ENCODE data around the gene RABGAP1L. TPM values are rescaled to one million over a fixed set of nuclear protein-coding genes. Genes with fewer than 3 reads are reported as not detected.
A peak's percentile ranks its signal among the peaks of the same experiment; 100 is the strongest.
"Not testable (repeated sequence)": the region's sequence is repeated elsewhere in the genome, so short reads cannot be mapped to it uniquely, and the experiment has no call there.

Gene RABGAP1L
- total RNA-seq, 1 experiment from 2014 or later = 20.2 TPM

DNA sequence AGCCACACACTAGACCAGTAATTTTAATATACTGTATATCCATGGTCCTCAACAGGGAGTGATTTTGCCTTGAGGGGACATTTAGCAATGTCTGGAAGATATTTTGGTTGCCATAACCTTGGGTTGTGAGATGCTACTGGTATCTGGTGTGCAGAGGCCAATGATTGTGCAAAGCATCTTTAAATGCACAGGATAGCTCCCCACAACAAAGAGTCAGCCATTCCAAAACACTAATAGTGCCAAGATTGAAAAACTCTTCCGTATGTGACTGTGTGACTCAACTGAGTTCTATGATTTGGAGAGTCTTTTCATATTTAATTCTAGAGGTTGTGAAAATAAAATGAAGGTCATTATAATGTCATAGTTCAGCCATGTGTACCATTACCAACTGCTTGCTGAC is 699.0 kb downstream of the RABGAP1L start:
- DNase-seq (ENCODE audit: low spot score) = no peak

GRCh38 chr1:174870319-174870718 is 711.0 kb downstream of the RABGAP1L start:
- DNase-seq (ENCODE audit: low spot score) = no peak

GRCh38 chr1:174871886-174872285 is 712.6 kb downstream of the RABGAP1L start:
- DNase-seq (ENCODE audit: low spot score) = peak; percentile 5

- peak; percentile 3 for DNase-seq (ENCODE audit: low spot score)
These were observed 713.3 kb downstream of the RABGAP1L start for GRCh38 chr1:174872615-174873058.

DNA sequence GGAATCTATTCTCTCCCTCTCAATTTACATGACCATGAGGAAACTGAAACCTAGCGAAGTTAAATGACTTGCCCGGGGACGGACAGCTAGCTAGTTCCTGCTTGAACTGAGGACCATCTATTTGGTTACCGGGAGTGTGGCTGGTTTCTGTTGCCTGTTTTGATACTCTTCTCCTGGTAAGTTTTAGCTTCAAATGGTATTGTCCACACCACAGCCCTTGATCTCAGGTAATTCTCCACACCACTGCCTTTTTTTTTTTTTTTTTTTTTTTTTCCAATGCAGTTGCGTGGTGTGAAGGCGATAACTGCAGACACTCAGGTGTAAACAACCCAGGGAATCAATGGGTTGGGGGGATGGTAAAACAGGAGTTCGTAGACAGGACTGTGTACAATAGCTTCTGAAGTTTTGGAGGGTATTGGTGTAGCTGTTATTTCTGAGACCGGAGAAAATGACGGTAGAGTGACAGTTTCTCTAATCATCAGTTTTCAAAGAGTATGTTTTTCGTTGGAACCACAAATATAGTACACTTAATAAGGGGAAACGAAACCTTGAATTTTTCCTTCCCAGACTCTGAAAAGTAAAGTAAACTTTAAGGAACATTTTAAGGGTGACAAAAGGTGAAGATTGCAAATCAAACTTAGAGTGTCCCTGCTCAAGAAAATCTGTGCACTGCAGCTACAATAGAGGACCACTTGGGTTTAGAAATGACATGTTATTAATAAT is 715.2 kb downstream of the RABGAP1L start:
- peak; percentile 62 for DNase-seq (ENCODE audit: low spot score)

DNA sequence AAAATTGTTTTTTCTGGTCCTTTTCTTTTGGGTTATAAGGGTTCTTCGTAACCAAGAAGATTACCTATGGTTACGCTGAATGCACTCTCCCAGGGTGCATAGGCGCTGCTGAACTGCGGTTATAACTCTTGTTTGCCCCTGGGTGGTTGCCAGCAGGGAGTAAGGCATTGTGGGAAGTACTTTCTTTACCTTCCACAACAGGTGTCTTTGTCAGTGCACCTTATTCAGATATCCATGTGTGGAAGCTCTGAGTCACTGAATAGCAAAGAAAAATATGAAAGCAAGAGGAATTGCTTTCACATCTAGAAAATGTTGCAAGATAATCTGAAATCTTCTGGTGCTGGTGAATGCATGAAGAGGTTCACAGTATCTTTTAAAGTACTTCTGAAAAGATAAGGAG is 716.0 kb downstream of the RABGAP1L start:
- peak; percentile 89 for DNase-seq (ENCODE audit: low spot score)

- peak; percentile 42 for DNase-seq (ENCODE audit: low spot score)
These were observed 717.9 kb downstream of the RABGAP1L start for GRCh38 chr1:174877208-174877673.

GRCh38 chr1:174880171-174880570 is 720.9 kb downstream of the RABGAP1L start:
- DNase-seq (ENCODE audit: low spot score) = no peak

GRCh38 chr1:174883409-174883808 is 724.1 kb downstream of the RABGAP1L start:
- DNase-seq (ENCODE audit: low spot score) = peak; percentile 50

- no peak for DNase-seq (ENCODE audit: low spot score)
These were observed 724.7 kb downstream of the RABGAP1L start for GRCh38 chr1:174884038-174884437.

GRCh38 chr1:174884566-174884965 is 725.2 kb downstream of the RABGAP1L start:
- no peak for DNase-seq (ENCODE audit: low spot score)

- DNase-seq (ENCODE audit: low spot score) = no peak
These were observed 730.7 kb downstream of the RABGAP1L start for GRCh38 chr1:174890024-174890423.

GRCh38 chr1:174892016-174892415 is 732.7 kb downstream of the RABGAP1L start:
- DNase-seq (ENCODE audit: low spot score) = no peak

- DNase-seq (ENCODE audit: low spot score) = peak; percentile 28
These were observed 734.9 kb downstream of the RABGAP1L start for GRCh38 chr1:174894117-174894762.

GRCh38 chr1:174895610-174896009 is 736.3 kb downstream of the RABGAP1L start:
- not testable (repeated sequence) for DNase-seq (ENCODE audit: low spot score)

DNA sequence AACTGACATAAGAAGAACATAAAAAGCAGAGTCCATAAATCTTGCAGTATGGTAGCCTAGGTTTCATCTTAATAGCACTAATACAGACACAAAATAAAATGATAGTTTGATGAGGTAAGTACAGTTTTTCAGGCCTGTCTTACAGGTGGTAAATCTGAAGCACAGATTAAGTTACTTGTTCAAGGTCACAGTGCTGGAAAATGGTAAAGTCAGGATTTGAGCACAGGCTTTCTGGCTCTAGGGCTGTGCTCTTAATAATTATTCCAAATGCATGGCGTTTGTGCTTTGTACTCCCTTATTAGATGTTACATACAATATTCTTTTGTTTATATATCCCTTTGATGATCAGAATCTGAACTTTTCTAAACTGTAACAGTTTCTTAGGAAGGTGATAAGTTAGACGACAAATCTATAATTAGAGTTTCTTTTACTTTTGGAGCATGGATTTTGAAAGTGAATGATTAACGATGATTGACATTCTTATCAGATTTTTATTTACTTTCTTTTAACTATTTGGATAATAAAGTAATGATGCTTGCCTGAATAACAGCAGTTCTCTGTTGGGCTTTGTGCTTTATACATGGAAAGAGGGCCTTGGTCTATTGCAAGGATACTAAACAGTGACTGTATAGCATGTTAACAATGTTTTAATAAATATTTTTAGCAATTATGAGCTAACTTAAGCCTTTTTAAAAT is 738.9 kb downstream of the RABGAP1L start:
- peak; percentile 23 for DNase-seq (ENCODE audit: low spot score)

DNA sequence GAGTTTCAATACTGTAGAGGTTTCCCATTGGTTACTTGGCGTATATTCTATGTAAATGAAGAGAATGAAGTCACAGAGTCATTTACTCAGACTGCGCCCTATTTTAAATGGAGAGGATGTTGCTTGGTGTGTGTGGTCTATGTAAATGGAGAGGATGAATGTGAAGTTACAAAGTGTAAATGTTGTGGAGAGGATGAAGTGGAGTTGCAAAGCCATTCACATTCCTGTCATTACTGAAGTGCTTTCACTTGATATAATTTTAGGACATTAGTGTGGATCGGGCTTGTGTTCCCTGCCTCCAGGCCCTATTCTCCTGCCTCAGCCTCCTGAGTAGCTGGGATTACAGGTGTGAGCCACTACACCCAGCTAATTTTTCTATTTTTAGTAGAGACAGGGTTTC is 741.0 kb downstream of the RABGAP1L start:
- no peak for DNase-seq (ENCODE audit: low spot score)

GRCh38 chr1:174902531-174903099 is 743.3 kb downstream of the RABGAP1L start:
- DNase-seq (ENCODE audit: low spot score) = peak; percentile 62

- no peak for DNase-seq (ENCODE audit: low spot score)
These were observed 752.3 kb downstream of the RABGAP1L start for GRCh38 chr1:174911606-174912005.

DNA sequence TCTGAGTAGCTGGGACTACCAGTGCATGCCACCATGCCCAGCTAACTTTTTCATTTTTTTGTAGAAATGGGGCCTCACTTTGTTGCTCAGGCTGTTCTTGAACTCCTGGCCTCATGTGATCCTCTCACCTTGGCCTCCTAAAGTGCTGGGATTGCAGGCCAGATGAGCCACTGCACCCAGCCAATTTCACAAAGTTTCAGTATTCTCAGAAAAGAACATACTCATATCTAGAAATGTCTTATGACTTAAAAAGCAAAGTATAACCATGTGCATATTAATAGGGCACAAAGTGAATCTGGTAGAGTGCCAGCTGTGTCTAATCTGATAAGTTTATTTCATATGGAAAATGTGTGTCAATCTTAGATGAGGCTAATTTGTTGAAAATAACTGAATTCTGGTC is 752.9 kb downstream of the RABGAP1L start:
- DNase-seq (ENCODE audit: low spot score) = no peak

- no peak for DNase-seq (ENCODE audit: low spot score)
These were observed 754.0 kb downstream of the RABGAP1L start for GRCh38 chr1:174913225-174913903.
